Endothelial cell of umbilical vein (primary cell): ENCODE measurements around the gene MAMSTR. TPM values are rescaled to one million over a fixed set of nuclear protein-coding genes. Genes with fewer than 3 reads are reported as not detected.

ENCODE experiments used
- BruUV-seq: library from RNA; stranded (reverse); fragments of 400-500 nt; replicated peaks from 2 replicates; lab custom pipeline; 2021; lab: Mats Ljungman, UMichigan
- CTCF ChIA-PET: fragments of 300-600, 350-600 bp; sonication (Branson Sonifier 250); formaldehyde crosslinking; loops from one replicate; lab custom pipeline; 2021; ENCODE audit warnings: antibody characterized with exemption, inconsistent platforms; lab: Charles Lee
- POLR2A ChIA-PET: fragments of 300-600, 350-600 bp; sonication (Branson Sonifier 250); formaldehyde crosslinking; loops from one replicate; lab custom pipeline; 2021; ENCODE audit warnings: antibody characterized with exemption, inconsistent platforms; lab: Charles Lee
- DNase-seq: peaks from one replicate; pipeline ENCODE4 v3.0.0-alpha.2; 2011; ENCODE audit warnings: low read depth, low spot score
- FAIRE-seq: peaks from 2 replicates; lab custom pipeline; 2011; peaks lifted over from hg19 to GRCh38; lab: Jason Lieb, UNC
- H2AFZ ChIP-seq: 2 replicates; pipeline ENCODE4 v1.6.0; 2012; ENCODE audit warnings: low read depth, low read length, control low read depth, inconsistent platforms
- H3K27ac ChIP-seq: 2 replicates; pipeline ENCODE4 v1.5.1; 2011; ENCODE audit warnings: low read depth, mild to moderate bottlenecking, control low read depth, low read length, moderate library complexity; ENCODE audit not compliant: insufficient read depth
- H3K27me3 ChIP-seq, 2 experiments: 2 replicates each; pipeline versions ENCODE4 v1.6.0 to v1.6.1; 2011; ENCODE audit warnings: low read length in 2 of 2, mixed read lengths in 1 of 2; ENCODE audit not compliant: control insufficient read depth in 2 of 2, insufficient read depth in 2 of 2
- H3K36me3 ChIP-seq, 2 experiments: 2 replicates in 1 of 2; 3 replicates in 1 of 2; pipeline ENCODE4 v1.5.1; 2011; ENCODE audit warnings: low read length in 2 of 2, mild to moderate bottlenecking in 1 of 2, moderate library complexity in 1 of 2; ENCODE audit not compliant: control insufficient read depth in 2 of 2, insufficient read depth in 2 of 2; ENCODE audit errors: extremely low read depth in 1 of 2
- H3K4me1 ChIP-seq: 3 replicates; pipeline ENCODE4 v1.5.1; 2011; ENCODE audit warnings: mild to moderate bottlenecking, low read length; ENCODE audit not compliant: control insufficient read depth, insufficient read depth; ENCODE audit errors: extremely low read depth
- H3K4me2 ChIP-seq: 2 replicates; pipeline ENCODE4 v1.6.1; 2011; ENCODE audit warnings: low read length, control low read depth, mixed read lengths; ENCODE audit not compliant: insufficient read depth
- H3K4me3 ChIP-seq, 3 experiments: fragments of 200-600 bp in 1 of 3; sonication (generic), shearing (Covaris generic) in 1 of 3; replicated peaks in 1 of 3; 2 replicates each; pipeline ENCODE4 v1.5.1; 2011 to 2016; ENCODE audit warnings: control low read depth in 3 of 3, low read length in 3 of 3, mild to moderate bottlenecking in 2 of 3, inconsistent platforms in 1 of 3, low read depth in 1 of 3, moderate library complexity in 1 of 3; ENCODE audit not compliant: insufficient read depth in 1 of 3
- H3K79me2 ChIP-seq: 2 replicates; pipeline ENCODE4 v1.6.0; 2012; ENCODE audit warnings: low read length, inconsistent platforms; ENCODE audit not compliant: control insufficient read depth, insufficient read depth
- H3K9ac ChIP-seq: replicated peaks from 2 replicates; pipeline ENCODE3; 2011; ENCODE audit warnings: low read length, control low read depth; ENCODE audit not compliant: insufficient read depth; ENCODE audit errors: extremely low read depth
- H3K9me1 ChIP-seq: replicated peaks from 3 replicates; pipeline ENCODE4 v1.6.0; 2011; ENCODE audit warnings: mild to moderate bottlenecking, low read length; ENCODE audit not compliant: control insufficient read depth, insufficient read depth; ENCODE audit errors: extremely low read depth
- H3K9me3 ChIP-seq: replicated peaks from 2 replicates; pipeline ENCODE4 v1.5.1; 2012; ENCODE audit warnings: low read length, inconsistent platforms; ENCODE audit not compliant: control insufficient read depth, insufficient read depth
- H4K20me1 ChIP-seq: replicated peaks from 2 replicates; pipeline ENCODE3; 2011; ENCODE audit warnings: mild to moderate bottlenecking, low read length; ENCODE audit not compliant: control insufficient read depth, insufficient read depth; ENCODE audit errors: extremely low read depth
- CTCF ChIP-seq, 2 donors: IDR thresholded peaks; 1 replicate in 1 of 2; 2 replicates in 1 of 2; pipeline ENCODE4 v1.5.1; 2011; ENCODE audit warnings: low read length in 2 of 2, mild to moderate bottlenecking in 2 of 2, moderate library complexity in 2 of 2, control low read depth in 1 of 2, inconsistent platforms in 1 of 2, low read depth in 1 of 2; ENCODE audit not compliant: insufficient read depth in 1 of 2; ENCODE audit errors: extremely low read depth in 1 of 2
- EZH2 ChIP-seq: IDR thresholded peaks from 2 replicates; pipeline ENCODE4 v1.6.1; 2012; ENCODE audit warnings: borderline replicate concordance, low read depth, mild to moderate bottlenecking, moderate library complexity, low read length, inconsistent platforms; ENCODE audit not compliant: severe bottlenecking
- FOS ChIP-seq: IDR thresholded peaks from 2 replicates; pipeline ENCODE4 v1.6.1; 2011; ENCODE audit warnings: mild to moderate bottlenecking, low read length, moderate library complexity, borderline replicate concordance; ENCODE audit not compliant: insufficient read depth
- GATA2 ChIP-seq: IDR thresholded peaks from 2 replicates; pipeline ENCODE4 v1.7.0; 2011; ENCODE audit warnings: low read depth, mild to moderate bottlenecking, moderate library complexity, mixed read lengths, low read length; ENCODE audit not compliant: insufficient read length, insufficient read depth
- JUN ChIP-seq: IDR thresholded peaks from 2 replicates; pipeline ENCODE4 v1.6.1; 2011; ENCODE audit warnings: borderline replicate concordance, low read depth; ENCODE audit not compliant: insufficient read length, insufficient read depth
- MAX ChIP-seq: IDR thresholded peaks from 2 replicates; pipeline ENCODE4 v1.6.1; 2011; ENCODE audit not compliant: insufficient read depth, insufficient read length
- MYC ChIP-seq: IDR thresholded peaks from one replicate; pipeline ENCODE4 v1.6.1; 2011; ENCODE audit warnings: mild to moderate bottlenecking, low read depth, low read length
- POLR2A ChIP-seq: IDR thresholded peaks from 2 replicates; pipeline ENCODE4 v1.6.1; 2012; ENCODE audit warnings: low read depth, mild to moderate bottlenecking, control low read depth, low read length
- POLR2AphosphoS5 ChIP-seq: IDR thresholded peaks from 2 replicates; pipeline ENCODE4 v1.6.1; 2012; ENCODE audit warnings: low read depth, mild to moderate bottlenecking, control low read depth, low read length, moderate library complexity; ENCODE audit not compliant: insufficient read depth
- dilution Hi-C: fragments of 300-500 bp; cut with MboI; formaldehyde crosslinking; loops from one replicate; pipeline ENCODE4 v1.15.0; 2019; ENCODE audit warnings: low sequenced_read_pairs; ENCODE audit not compliant: extremely low pct_ligation_motif_present
- intact Hi-C: fragments of 100-400 bp; cut with micrococcal nuclease; formaldehyde crosslinking; loops from one replicate; pipeline ENCODE4 v1.10.0; 2022
- polyA plus RNA-seq, 4 experiments: library from polyadenylated mRNA; depleted of rRNA in 3 of 4; stranded (reverse) in 3 of 4; unstranded in 1 of 4; fragments of >200 nt; gene quantifications; 2 replicates each; pipeline versions ENCODE4 v1.2.1 to v1.2.3, GENCODE V29; 2011 to 2012; ENCODE audit warnings: missing spikeins in 1 of 4
- total RNA-seq: library from RNA; stranded (reverse); gene quantifications from 2 replicates; pipeline ENCODE4 v1.2.3, GENCODE V29; 2021

Gene MAMSTR
- total and polyA plus RNA-seq, 2 donors (not counting 3 experiments of a cell fraction or from before 2014, with no cell fraction given), result 0.57 to 0.84 TPM

- ChIA-PET POLR2A (interaction anchor here (0.5 to 0.7 kb wide), 3 partner anchors 128 to 744 kb away, joined by 3 to 15 read pairs (median 3); no protein-coding TSS in a partner anchor), CTCF (interaction anchor here (1.1 to 1.6 kb wide), 3 partner anchors 13 to 76 kb away, joined by 3 to 12 read pairs (median 6); no protein-coding TSS in a partner anchor)
- Histone ChIP-seq H3K9me3 (no peaks in the 10 kb centered on the region), H3K4me2 (peak overlapping the region; percentile 90), H3K27ac (peak overlapping the region; percentile 5), H2AFZ (peak overlapping the region; percentile 96), H3K79me2 (peaks cover 23% of the 10 kb centered on the region), H3K4me1 (peaks cover 11% of the 10 kb centered on the region), H3K27me3 (no peaks in the 10 kb centered on the region), H3K9me1 (no peaks in the 10 kb centered on the region), H3K9ac (peak overlapping the region; percentile 60), H4K20me1 (no peaks in the 10 kb centered on the region), H3K4me3 (peak overlapping the region; percentile 56 to 81 (median 65)), H3K36me3 (peaks cover 0 to 3% of the 10 kb centered on the region in 2 experiments)
- intact Hi-C loops, result loop anchor here (1.0 kb wide), 1 partner anchor 8 kb away; no protein-coding TSS in a partner anchor
- FAIRE-seq (peak; percentile 83), DNase-seq (peak; percentile 45)
- BruUV-seq, result TSS peak; percentile 63
- dilution Hi-C loops, result no loop called here
- TF ChIP-seq POLR2A (no peak), EZH2 (no peak), FOS (no peak), POLR2AphosphoS5 (no peak), JUN (no peak), CTCF (IDR thresholded peaks at IDR 0.05; ENCODE audit: extremely low read depth in 1 of 2, insufficient read depth in 1 of 2, low read depth in 1 of 2, low read length in 2 of 2) (no peak), MAX (no peak), MYC (no peak), GATA2 (no peak)
Measured at GRCh38 chr19:48751845-48752495, 32.4 kb upstream of the MAMSTR start.
